ENCODE results near the gene DST. TPM values are rescaled to one million over a fixed set of nuclear protein-coding genes. Genes with fewer than 3 reads are reported as not detected.

Gene DST
- total and polyA plus RNA-seq, 2 of the 8 experiments (the other 6 are each of a cell fraction or from before 2014, with no cell fraction given) = 49.4 to 116 TPM

DNA sequence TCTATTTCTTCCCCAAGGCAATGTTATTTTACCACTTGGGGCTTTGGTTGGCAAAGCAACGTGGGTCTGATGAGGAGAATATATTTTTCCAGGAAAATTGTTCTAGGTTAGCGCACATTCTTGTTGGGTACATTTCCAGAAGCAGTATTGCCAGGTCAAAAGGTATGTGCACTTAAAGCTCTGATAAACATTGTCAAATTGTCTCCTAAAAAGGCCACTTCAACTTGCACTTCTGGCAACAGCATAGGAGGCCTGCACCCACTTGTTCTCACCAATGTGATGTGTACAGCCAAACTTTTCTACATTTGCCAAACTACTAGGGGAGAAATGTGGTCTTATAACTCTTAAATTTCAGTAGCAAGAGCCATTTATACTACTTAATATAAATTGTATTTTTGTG, 197.8 kb downstream of the DST start (continued):
- TF ChIP-seq, protein P1, sequence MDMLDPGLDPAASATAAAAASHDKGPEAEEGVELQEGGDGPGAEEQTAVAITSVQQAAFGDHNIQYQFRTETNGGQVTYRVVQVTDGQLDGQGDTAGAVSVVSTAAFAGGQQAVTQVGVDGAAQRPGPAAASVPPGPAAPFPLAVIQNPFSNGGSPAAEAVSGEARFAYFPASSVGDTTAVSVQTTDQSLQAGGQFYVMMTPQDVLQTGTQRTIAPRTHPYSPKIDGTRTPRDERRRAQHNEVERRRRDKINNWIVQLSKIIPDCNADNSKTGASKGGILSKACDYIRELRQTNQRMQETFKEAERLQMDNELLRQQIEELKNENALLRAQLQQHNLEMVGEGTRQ (IDR thresholded peaks at IDR 0.05; ENCODE audit: low read length) = no peak
- TF ChIP-seq EGR1 (IDR thresholded peaks at IDR 0.05; ENCODE audit: borderline replicate concordance, low read depth, low read length) (no peak), TAF1 (IDR thresholded peaks at IDR 0.05; ENCODE audit: low read depth, low read length) (no peak), NANOG (IDR thresholded peaks at IDR 0.05; ENCODE audit: insufficient read depth, low read depth, low read length, poor library complexity, severe bottlenecking) (no peak)
- TF ChIP-seq, protein P2, sequence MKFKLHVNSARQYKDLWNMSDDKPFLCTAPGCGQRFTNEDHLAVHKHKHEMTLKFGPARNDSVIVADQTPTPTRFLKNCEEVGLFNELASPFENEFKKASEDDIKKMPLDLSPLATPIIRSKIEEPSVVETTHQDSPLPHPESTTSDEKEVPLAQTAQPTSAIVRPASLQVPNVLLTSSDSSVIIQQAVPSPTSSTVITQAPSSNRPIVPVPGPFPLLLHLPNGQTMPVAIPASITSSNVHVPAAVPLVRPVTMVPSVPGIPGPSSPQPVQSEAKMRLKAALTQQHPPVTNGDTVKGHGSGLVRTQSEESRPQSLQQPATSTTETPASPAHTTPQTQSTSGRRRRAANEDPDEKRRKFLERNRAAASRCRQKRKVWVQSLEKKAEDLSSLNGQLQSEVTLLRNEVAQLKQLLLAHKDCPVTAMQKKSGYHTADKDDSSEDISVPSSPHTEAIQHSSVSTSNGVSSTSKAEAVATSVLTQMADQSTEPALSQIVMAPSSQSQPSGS (IDR thresholded peaks at IDR 0.05; ENCODE audit: low read length) = no peak
